Parathyroid adenoma (tissue), 2 donors: ENCODE results near the gene ASIC2.

Experiments used
- H2AFZ ChIP-seq: fragments of 300-600 bp; sonication (generic); one replicate; pipeline ENCODE4 v1.7.0; 2017; ENCODE audit warnings: antibody characterized with exemption, mild to moderate bottlenecking
- H3K27ac ChIP-seq: fragments of 300-600 bp; sonication (generic); one replicate; pipeline ENCODE4 v1.7.0; 2017
- H3K27me3 ChIP-seq: fragments of 300-600 bp; sonication (generic); one replicate; pipeline ENCODE4 v1.7.0; 2017; ENCODE audit warnings: low read length; ENCODE audit not compliant: control insufficient read depth, insufficient read depth
- H3K36me3 ChIP-seq: fragments of 300-600 bp; sonication (generic); one replicate; pipeline ENCODE4 v1.7.0; 2017; ENCODE audit warnings: low read length; ENCODE audit not compliant: control insufficient read depth, insufficient read depth
- H3K4me1 ChIP-seq: fragments of 300-600 bp; sonication (generic); one replicate; pipeline ENCODE4 v1.7.0; 2017; ENCODE audit warnings: control low read depth
- H3K4me2 ChIP-seq: fragments of 300-600 bp; sonication (generic); one replicate; pipeline ENCODE4 v1.7.0; 2017; ENCODE audit warnings: low read length
- H3K4me3 ChIP-seq: fragments of 300-600 bp; sonication (generic); one replicate; pipeline ENCODE4 v1.7.0; 2017; ENCODE audit warnings: low read depth, low read length
- H3K79me2 ChIP-seq: fragments of 300-600 bp; sonication (generic); one replicate; pipeline ENCODE4 v1.7.0; 2017; ENCODE audit warnings: control low read depth
- H3K9ac ChIP-seq: fragments of 300-600 bp; sonication (generic); one replicate; pipeline ENCODE4 v1.7.0; 2017; ENCODE audit warnings: mild to moderate bottlenecking
- H3K9me3 ChIP-seq: fragments of 300-600 bp; sonication (generic); one replicate; pipeline ENCODE4 v1.7.0; 2017; ENCODE audit warnings: low read length; ENCODE audit not compliant: control insufficient read depth
- TF ChIP-seq, protein P1 (sequence below): fragments of 300-600 bp; sonication (generic); IDR thresholded peaks from one replicate; pipeline ENCODE4 v1.7.0; 2017; ENCODE audit warnings: antibody characterized with exemption, mild to moderate bottlenecking
- donor health status: primary hyperparathyroidism.

The ASIC2 gene

DNA sequence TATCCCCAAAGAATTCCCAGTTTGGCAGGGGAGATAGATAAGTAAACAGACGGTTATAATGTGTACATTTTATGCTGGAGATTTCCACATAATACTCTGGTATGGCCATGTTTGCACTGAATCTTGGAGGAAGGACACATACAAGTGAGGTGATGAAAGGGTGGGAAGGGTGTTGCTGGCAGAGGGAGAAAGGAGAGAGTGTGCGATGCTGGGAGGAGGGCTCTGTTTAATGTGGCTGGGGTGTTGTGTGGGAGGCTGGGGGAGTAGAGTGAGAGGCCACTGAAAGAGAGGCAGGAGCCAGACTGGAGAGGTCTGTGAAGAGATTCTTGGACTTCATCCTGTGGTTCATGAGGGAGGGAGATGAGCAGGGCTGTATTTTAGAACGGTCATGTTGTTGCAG, 213.9 kb downstream of the ASIC2 start:
- Histone ChIP-seq H3K9ac (no peak overlapping the region), H3K9me3 (no peaks in the 10 kb centered on the region), H3K4me2 (no peak overlapping the region), H3K4me1 (no peaks in the 10 kb centered on the region), H3K27ac (no peak overlapping the region), H3K79me2 (no peaks in the 10 kb centered on the region), H3K4me3 (no peak overlapping the region), H3K36me3 (no peaks in the 10 kb centered on the region), H2AFZ (no peak overlapping the region), H3K27me3 (no peaks in the 10 kb centered on the region)
- TF ChIP-seq, protein P1, sequence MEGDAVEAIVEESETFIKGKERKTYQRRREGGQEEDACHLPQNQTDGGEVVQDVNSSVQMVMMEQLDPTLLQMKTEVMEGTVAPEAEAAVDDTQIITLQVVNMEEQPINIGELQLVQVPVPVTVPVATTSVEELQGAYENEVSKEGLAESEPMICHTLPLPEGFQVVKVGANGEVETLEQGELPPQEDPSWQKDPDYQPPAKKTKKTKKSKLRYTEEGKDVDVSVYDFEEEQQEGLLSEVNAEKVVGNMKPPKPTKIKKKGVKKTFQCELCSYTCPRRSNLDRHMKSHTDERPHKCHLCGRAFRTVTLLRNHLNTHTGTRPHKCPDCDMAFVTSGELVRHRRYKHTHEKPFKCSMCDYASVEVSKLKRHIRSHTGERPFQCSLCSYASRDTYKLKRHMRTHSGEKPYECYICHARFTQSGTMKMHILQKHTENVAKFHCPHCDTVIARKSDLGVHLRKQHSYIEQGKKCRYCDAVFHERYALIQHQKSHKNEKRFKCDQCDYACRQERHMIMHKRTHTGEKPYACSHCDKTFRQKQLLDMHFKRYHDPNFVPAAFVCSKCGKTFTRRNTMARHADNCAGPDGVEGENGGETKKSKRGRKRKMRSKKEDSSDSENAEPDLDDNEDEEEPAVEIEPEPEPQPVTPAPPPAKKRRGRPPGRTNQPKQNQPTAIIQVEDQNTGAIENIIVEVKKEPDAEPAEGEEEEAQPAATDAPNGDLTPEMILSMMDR: no peak

GRCh38 chr17:33076979-33077378, 216.1 kb downstream of the ASIC2 start:
- H2AFZ ChIP-seq: no peak overlapping the region
- H3K4me1 ChIP-seq: no peaks in the 10 kb centered on the region
- no peak overlapping the region for H3K27ac ChIP-seq
- H3K79me2 ChIP-seq: no peaks in the 10 kb centered on the region
- H3K9ac ChIP-seq: no peak overlapping the region
- H3K36me3 ChIP-seq: no peaks in the 10 kb centered on the region
- no peaks in the 10 kb centered on the region for H3K9me3 ChIP-seq
- TF ChIP-seq, protein P1: no peak
- H3K27me3 ChIP-seq: no peaks in the 10 kb centered on the region
- no peak overlapping the region for H3K4me3 ChIP-seq
- no peak overlapping the region for H3K4me2 ChIP-seq

DNA sequence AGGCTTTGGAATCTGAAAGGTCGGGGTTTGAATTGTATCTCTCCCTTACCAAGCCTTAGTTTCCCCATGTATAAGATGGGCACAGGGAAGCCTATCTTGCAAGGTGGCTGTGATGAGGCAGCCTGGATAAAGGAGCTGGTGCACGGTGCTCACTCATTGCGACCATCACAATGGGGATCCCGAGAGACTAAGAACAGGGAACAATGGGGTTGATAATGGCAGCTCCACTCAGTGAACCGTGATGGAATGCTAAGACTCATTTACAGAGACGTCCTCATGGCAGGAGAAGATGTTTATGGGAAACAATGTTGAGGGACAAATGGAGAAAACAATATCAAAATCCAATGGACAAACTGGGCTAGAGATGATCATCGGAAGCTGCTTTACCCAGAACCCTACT, 219.7 kb downstream of the ASIC2 start:
- Histone ChIP-seq H3K4me1 (no peaks in the 10 kb centered on the region), H3K9ac (no peak overlapping the region), H3K9me3 (no peaks in the 10 kb centered on the region), H3K4me3 (no peak overlapping the region), H2AFZ (no peak overlapping the region), H3K27ac (no peak overlapping the region), H3K4me2 (no peak overlapping the region), H3K79me2 (no peaks in the 10 kb centered on the region), H3K27me3 (no peaks in the 10 kb centered on the region), H3K36me3 (no peaks in the 10 kb centered on the region)
- TF ChIP-seq, protein P1: no peak

DNA sequence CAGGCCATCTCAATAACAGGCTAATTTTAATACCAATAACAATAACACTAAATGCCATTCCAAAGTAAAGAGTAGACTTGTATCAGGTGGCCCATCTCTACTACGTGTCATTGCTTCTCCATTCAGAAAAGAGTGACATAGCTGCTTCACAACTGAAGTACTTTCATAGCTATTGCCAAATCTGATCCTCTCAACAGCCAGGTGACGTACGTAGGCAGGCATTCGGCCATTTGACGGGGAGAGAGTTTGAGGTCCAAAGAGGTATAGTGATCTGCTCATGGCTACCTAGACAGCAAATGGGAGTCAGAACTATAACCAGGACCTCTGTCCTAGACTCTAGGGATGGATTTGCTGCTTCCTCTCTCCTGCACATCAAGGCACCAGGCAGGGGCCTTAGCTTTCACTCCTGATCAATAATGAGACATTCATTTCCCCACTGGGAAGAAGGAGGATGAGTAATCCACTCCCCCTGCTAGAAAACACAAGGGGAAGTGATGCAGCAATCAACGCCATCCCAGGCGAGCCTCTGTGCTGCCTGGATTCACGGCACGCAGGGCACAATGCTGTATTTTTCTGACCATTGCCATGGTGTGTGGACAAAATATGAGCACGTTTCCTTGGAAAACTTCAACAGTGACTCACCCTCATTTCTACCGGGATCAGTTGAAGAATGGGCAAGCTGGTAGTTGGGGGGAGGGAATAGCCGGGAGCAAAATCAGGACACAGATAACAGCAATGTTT, 220.5 kb downstream of the ASIC2 start:
- Histone ChIP-seq H3K4me1 (no peaks in the 10 kb centered on the region), H3K4me2 (no peak overlapping the region), H3K4me3 (no peak overlapping the region), H3K9me3 (no peaks in the 10 kb centered on the region), H3K27me3 (no peaks in the 10 kb centered on the region), H3K27ac (no peak overlapping the region), H3K79me2 (no peaks in the 10 kb centered on the region), H3K36me3 (no peaks in the 10 kb centered on the region), H2AFZ (no peak overlapping the region), H3K9ac (no peak overlapping the region)
- TF ChIP-seq, protein P1: no peak

- H2AFZ ChIP-seq: no peak overlapping the region
- no peak overlapping the region for H3K4me2 ChIP-seq
- no peaks in the 10 kb centered on the region for H3K36me3 ChIP-seq
- H3K79me2 ChIP-seq: no peaks in the 10 kb centered on the region
- H3K9me3 ChIP-seq: no peaks in the 10 kb centered on the region
- H3K9ac ChIP-seq: no peak overlapping the region
- H3K4me3 ChIP-seq: no peak overlapping the region
- H3K4me1 ChIP-seq: no peaks in the 10 kb centered on the region
- TF ChIP-seq, protein P1: no peak
- no peak overlapping the region for H3K27ac ChIP-seq
- H3K27me3 ChIP-seq: no peaks in the 10 kb centered on the region
Observed at GRCh38 chr17:33071656-33072055, 221.4 kb downstream of the ASIC2 start.
